PC-9 (cell line): ENCODE results near the gene SEBOX. TPM values are rescaled to one million over a fixed set of nuclear protein-coding genes. Genes with fewer than 3 reads are reported as not detected.

Source experiments
- BruUV-seq: library from RNA; stranded (reverse); fragments of 400-500 nt; replicated peaks from 2 replicates; lab custom pipeline; 2021; lab: Mats Ljungman, UMichigan
- CTCF ChIA-PET: fragments of 300-600 bp; sonication (Branson Sonifier 250); formaldehyde crosslinking; loops from one replicate; lab custom pipeline; 2022; ENCODE audit warnings: antibody characterized with exemption; lab: Charles Lee
- POLR2A ChIA-PET: fragments of 300-600 bp; sonication (Branson Sonifier 250); formaldehyde crosslinking; loops from one replicate; lab custom pipeline; 2022; ENCODE audit warnings: antibody characterized with exemption; ENCODE audit not compliant: unreplicated experiment; lab: Charles Lee
- DNase-seq, 2 experiments: peaks; one replicate each; pipeline versions ENCODE4 v3.0.0 to v3.0.0-alpha.2; 2015 to 2022; ENCODE audit warnings: mixed read lengths in 1 of 2
- H2AFZ ChIP-seq: fragments of 200-600 bp; sonication (generic); 2 replicates; pipeline ENCODE4 v1.8.1; 2017; ENCODE audit warnings: antibody characterized with exemption
- H3F3A ChIP-seq: fragments of 200-600 bp; sonication (generic); 2 replicates; pipeline ENCODE4 v1.8.1; 2017; ENCODE audit warnings: antibody characterized with exemption, mild to moderate bottlenecking, low read depth; ENCODE audit not compliant: insufficient read depth
- H3K27ac ChIP-seq: fragments of 200-600 bp; sonication (generic); 2 replicates; pipeline ENCODE4 v1.6.1; 2016; ENCODE audit warnings: mixed run types
- H3K27me3 ChIP-seq: fragments of 200-600 bp; sonication (generic); 2 replicates; pipeline ENCODE4 v1.6.1; 2016; ENCODE audit warnings: low read depth, mixed run types; ENCODE audit not compliant: insufficient read depth
- H3K36me3 ChIP-seq: fragments of 200-600 bp; sonication (generic); 2 replicates; pipeline ENCODE4 v1.6.1; 2016; ENCODE audit warnings: low read depth, mixed run types
- H3K4me1 ChIP-seq: fragments of 200-600 bp; sonication (generic); replicated peaks from 2 replicates; pipeline ENCODE4 v1.6.1; 2016; ENCODE audit warnings: mixed run types; ENCODE audit not compliant: insufficient read depth
- H3K4me2 ChIP-seq: fragments of 200-600 bp; sonication (generic); 2 replicates; pipeline ENCODE4 v1.6.1; 2017; ENCODE audit warnings: mixed run types
- H3K4me3 ChIP-seq: fragments of 200-600 bp; sonication (generic); 2 replicates; pipeline ENCODE4 v1.6.1; 2016; ENCODE audit warnings: mixed run types
- H3K79me2 ChIP-seq: fragments of 200-600 bp; sonication (generic); 2 replicates; pipeline ENCODE4 v1.6.1; 2017; ENCODE audit warnings: low read depth, mixed run types
- H3K9me2 ChIP-seq: fragments of 200-600 bp; sonication (generic); 2 replicates; pipeline ENCODE4 v1.8.1; 2017; ENCODE audit warnings: mild to moderate bottlenecking; ENCODE audit not compliant: insufficient read depth
- H3K9me3 ChIP-seq: fragments of 200-600 bp; sonication (generic); 2 replicates; pipeline ENCODE4 v1.8.1; 2016; ENCODE audit warnings: low read depth; ENCODE audit not compliant: insufficient read depth
- H4K20me1 ChIP-seq: fragments of 200-600 bp; sonication (generic); 2 replicates; pipeline ENCODE4 v1.8.1; 2017; ENCODE audit not compliant: insufficient read depth
- EZH2 ChIP-seq: fragments of 200-600 bp; sonication (generic); IDR thresholded peaks from 2 replicates; pipeline ENCODE4 v1.8.0; 2017; ENCODE audit warnings: antibody characterized with exemption, low read depth
- intact Hi-C: fragments of 100-400 bp; cut with micrococcal nuclease; formaldehyde crosslinking; loops from one replicate; pipeline ENCODE4 v1.10.0; 2022; ENCODE audit not compliant: unreplicated experiment
- total RNA-seq: library from RNA; stranded (reverse); gene quantifications from 2 replicates; pipeline ENCODE4 v1.2.3, GENCODE V29; 2021
- TF ChIP-seq, protein P1 (sequence below): fragments of 200-600 bp; sonication (generic); conservative IDR thresholded peaks from 2 replicates; pipeline ENCODE4 v1.6.1; 2017; ENCODE audit warnings: mixed run types, antibody characterized with exemption, mild to moderate bottlenecking, moderate library complexity

SEBOX gene
- total RNA-seq, 1 experiment from 2014 or later = not detected

- no peaks in the 10 kb centered on the region for H3K9me3 ChIP-seq
- no peak overlapping the region for H3K4me3 ChIP-seq
- H3K27ac ChIP-seq = peak overlapping the region; percentile 86
- ChIA-PET CTCF (no interaction called here), POLR2A (no interaction called here)
- intact Hi-C loops = no loop called here
- no TSS peak for BruUV-seq
- no peaks in the 10 kb centered on the region for H3K27me3 ChIP-seq
- peaks cover 39% of the 10 kb centered on the region for H3F3A ChIP-seq
- H3K36me3 ChIP-seq = no peaks in the 10 kb centered on the region
- no peak for DNase-seq
- H4K20me1 ChIP-seq = no peaks in the 10 kb centered on the region
- H2AFZ ChIP-seq = no peak overlapping the region
- H3K4me1 ChIP-seq = peaks cover 38% of the 10 kb centered on the region
- H3K4me2 ChIP-seq = peak overlapping the region; percentile 66
- TF ChIP-seq EZH2 = no peak
- TF ChIP-seq, protein P1, sequence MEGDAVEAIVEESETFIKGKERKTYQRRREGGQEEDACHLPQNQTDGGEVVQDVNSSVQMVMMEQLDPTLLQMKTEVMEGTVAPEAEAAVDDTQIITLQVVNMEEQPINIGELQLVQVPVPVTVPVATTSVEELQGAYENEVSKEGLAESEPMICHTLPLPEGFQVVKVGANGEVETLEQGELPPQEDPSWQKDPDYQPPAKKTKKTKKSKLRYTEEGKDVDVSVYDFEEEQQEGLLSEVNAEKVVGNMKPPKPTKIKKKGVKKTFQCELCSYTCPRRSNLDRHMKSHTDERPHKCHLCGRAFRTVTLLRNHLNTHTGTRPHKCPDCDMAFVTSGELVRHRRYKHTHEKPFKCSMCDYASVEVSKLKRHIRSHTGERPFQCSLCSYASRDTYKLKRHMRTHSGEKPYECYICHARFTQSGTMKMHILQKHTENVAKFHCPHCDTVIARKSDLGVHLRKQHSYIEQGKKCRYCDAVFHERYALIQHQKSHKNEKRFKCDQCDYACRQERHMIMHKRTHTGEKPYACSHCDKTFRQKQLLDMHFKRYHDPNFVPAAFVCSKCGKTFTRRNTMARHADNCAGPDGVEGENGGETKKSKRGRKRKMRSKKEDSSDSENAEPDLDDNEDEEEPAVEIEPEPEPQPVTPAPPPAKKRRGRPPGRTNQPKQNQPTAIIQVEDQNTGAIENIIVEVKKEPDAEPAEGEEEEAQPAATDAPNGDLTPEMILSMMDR = no peak
- peaks cover 10% of the 10 kb centered on the region; the same call in 1 of the 2 replicates for H3K79me2 ChIP-seq
- H3K9me2 ChIP-seq = no peaks in the 10 kb centered on the region
Observed at GRCh38 chr17:28381141-28381825, 16.3 kb upstream of the SEBOX start.

- Histone ChIP-seq H3K9me3 (no peaks in the 10 kb centered on the region), H3K27me3 (no peaks in the 10 kb centered on the region), H3K4me1 (peaks cover 26% of the 10 kb centered on the region), H3F3A (peaks cover 28% of the 10 kb centered on the region), H3K4me2 (peak overlapping the region; percentile 66), H3K36me3 (no peaks in the 10 kb centered on the region), H3K27ac (peak overlapping the region; percentile 86), H3K9me2 (no peaks in the 10 kb centered on the region), H4K20me1 (no peaks in the 10 kb centered on the region), H3K79me2 (no peaks in the 10 kb centered on the region), H3K4me3 (no peak overlapping the region), H2AFZ (no peak overlapping the region)
- intact Hi-C loops = loop anchor here (1.0 kb wide), 2 partner anchors 33 to 44 kb away; no protein-coding TSS in a partner anchor
- TF ChIP-seq, protein P1 = no peak
- TF ChIP-seq EZH2 = no peak
- ChIA-PET CTCF (interaction anchor here (0.5 to 0.8 kb wide), 3 partner anchors 45 to 575 kb away, joined by 3 to 6 read pairs (median 3); partner anchors contain the start of genes IFT20 and TNFAIP1), POLR2A (interaction anchor here (0.6 to 0.7 kb wide), 3 partner anchors 45 to 491 kb away, joined by 3 to 6 read pairs (median 4); partner anchors contain the start of genes IFT20 and TNFAIP1)
- BruUV-seq = no TSS peak
- DNase-seq = peak; percentile 80 to 97
Observed at GRCh38 chr17:28379814-28380801, 15.1 kb upstream of the SEBOX start.

GRCh38 chr17:28372945-28373274 lies 7.9 kb upstream of the SEBOX start:
- Histone ChIP-seq H3K4me2 (no peak overlapping the region), H2AFZ (no peak overlapping the region), H3K79me2 (no peaks in the 10 kb centered on the region), H3K4me1 (peaks cover 18% of the 10 kb centered on the region), H3K4me3 (no peak overlapping the region), H3K27me3 (no peaks in the 10 kb centered on the region), H3F3A (peaks cover 15% of the 10 kb centered on the region; the same call in 1 of the 2 replicates), H4K20me1 (no peaks in the 10 kb centered on the region), H3K27ac (no peak overlapping the region), H3K36me3 (no peaks in the 10 kb centered on the region), H3K9me3 (no peaks in the 10 kb centered on the region), H3K9me2 (no peaks in the 10 kb centered on the region)
- BruUV-seq = no TSS peak
- intact Hi-C loops = loop anchor here (2.0 kb wide), 1 partner anchor 54 kb away; the partner anchor contains the start of gene TMEM97
- no peak for TF ChIP-seq EZH2
- TF ChIP-seq, protein P1 = no peak
- no peak for DNase-seq
- POLR2A ChIA-PET = no interaction called here
- CTCF ChIA-PET = interaction anchor here (0.6 kb wide), 1 partner anchor 24 kb away, joined by 3 read pairs; no protein-coding TSS in a partner anchor
